ENCODE measurements around the gene NCOA3.

NCOA3 gene

GRCh38 chr20:47679462-47679861 lies 177.8 kb downstream of the NCOA3 start:
- H3K9me3 ChIP-seq (ENCODE audit: low read length), result no peaks in the 10 kb centered on the region
- H3K4me2 ChIP-seq (ENCODE audit: low read length), result no peak overlapping the region
- H3K79me2 ChIP-seq (ENCODE audit: insufficient read depth, low read length), result no peaks in the 10 kb centered on the region
- no peaks in the 10 kb centered on the region for H3F3A ChIP-seq (ENCODE audit: insufficient read depth, low read length)
- no peak overlapping the region for H3K27ac ChIP-seq (ENCODE audit: low read depth, low read length, poor library complexity, severe bottlenecking)
- no peaks in the 10 kb centered on the region for H3K36me3 ChIP-seq (ENCODE audit: insufficient read depth, low read length)
- no peak overlapping the region for H2AFZ ChIP-seq (ENCODE audit: low read length)
- no peak overlapping the region for H3K9ac ChIP-seq (ENCODE audit: low read length)
- H3K9me2 ChIP-seq (ENCODE audit: low read depth, low read length), result no peaks in the 10 kb centered on the region
- H4K20me1 ChIP-seq (ENCODE audit: insufficient read depth, low read length), result no peaks in the 10 kb centered on the region
- no peaks in the 10 kb centered on the region for H3K4me1 ChIP-seq (ENCODE audit: insufficient read depth, low read length, severe bottlenecking)
- no peak overlapping the region for H3K4me3 ChIP-seq (ENCODE audit: low read depth, low read length, poor library complexity, severe bottlenecking)
- TF ChIP-seq EZH2 (IDR thresholded peaks at IDR 0.05; ENCODE audit: borderline replicate concordance, low read length) (no peak), CTCF (IDR thresholded peaks at IDR 0.05; ENCODE audit: low read length) (no peak)
- H3K27me3 ChIP-seq (ENCODE audit: insufficient read depth, low read length), result peaks cover 5% of the 10 kb centered on the region

- no peaks in the 10 kb centered on the region for H3K36me3 ChIP-seq (ENCODE audit: insufficient read depth, low read length)
- TF ChIP-seq EZH2 (IDR thresholded peaks at IDR 0.05; ENCODE audit: borderline replicate concordance, low read length), result no peak
- no peak for TF ChIP-seq CTCF (IDR thresholded peaks at IDR 0.05; ENCODE audit: low read length)
- H3K27me3 ChIP-seq (ENCODE audit: insufficient read depth, low read length), result peaks cover 5% of the 10 kb centered on the region
- H3K4me3 ChIP-seq (ENCODE audit: low read depth, low read length, poor library complexity, severe bottlenecking), result no peak overlapping the region
- no peak overlapping the region for H3K9ac ChIP-seq (ENCODE audit: low read length)
- no peaks in the 10 kb centered on the region for H3K9me3 ChIP-seq (ENCODE audit: low read length)
- H3K4me1 ChIP-seq (ENCODE audit: insufficient read depth, low read length, severe bottlenecking), result no peaks in the 10 kb centered on the region
- H3K9me2 ChIP-seq (ENCODE audit: low read depth, low read length), result no peaks in the 10 kb centered on the region
- H3K79me2 ChIP-seq (ENCODE audit: insufficient read depth, low read length), result no peaks in the 10 kb centered on the region
- H3K4me2 ChIP-seq (ENCODE audit: low read length), result no peak overlapping the region
- no peak overlapping the region for H2AFZ ChIP-seq (ENCODE audit: low read length)
- H3F3A ChIP-seq (ENCODE audit: insufficient read depth, low read length), result no peaks in the 10 kb centered on the region
- no peaks in the 10 kb centered on the region for H4K20me1 ChIP-seq (ENCODE audit: insufficient read depth, low read length)
- H3K27ac ChIP-seq (ENCODE audit: low read depth, low read length, poor library complexity, severe bottlenecking), result no peak overlapping the region
Observed at GRCh38 chr20:47680804-47681529, 179.3 kb downstream of the NCOA3 start.

GRCh38 chr20:47682028-47682783 lies 180.5 kb downstream of the NCOA3 start:
- no peak overlapping the region for H3K4me2 ChIP-seq (ENCODE audit: low read length)
- no peak overlapping the region for H2AFZ ChIP-seq (ENCODE audit: low read length)
- no peaks in the 10 kb centered on the region for H3F3A ChIP-seq (ENCODE audit: insufficient read depth, low read length)
- no peaks in the 10 kb centered on the region for H3K9me2 ChIP-seq (ENCODE audit: low read depth, low read length)
- no peaks in the 10 kb centered on the region for H3K36me3 ChIP-seq (ENCODE audit: insufficient read depth, low read length)
- no peaks in the 10 kb centered on the region for H3K9me3 ChIP-seq (ENCODE audit: low read length)
- no peak for TF ChIP-seq CTCF (IDR thresholded peaks at IDR 0.05; ENCODE audit: low read length)
- TF ChIP-seq EZH2 (IDR thresholded peaks at IDR 0.05; ENCODE audit: borderline replicate concordance, low read length), result no peak
- H3K9ac ChIP-seq (ENCODE audit: low read length), result no peak overlapping the region
- H3K4me1 ChIP-seq (ENCODE audit: insufficient read depth, low read length, severe bottlenecking), result no peaks in the 10 kb centered on the region
- H3K27me3 ChIP-seq (ENCODE audit: insufficient read depth, low read length), result peaks cover 5% of the 10 kb centered on the region
- no peak overlapping the region for H3K4me3 ChIP-seq (ENCODE audit: low read depth, low read length, poor library complexity, severe bottlenecking)
- no peaks in the 10 kb centered on the region for H4K20me1 ChIP-seq (ENCODE audit: insufficient read depth, low read length)
- no peak overlapping the region for H3K27ac ChIP-seq (ENCODE audit: low read depth, low read length, poor library complexity, severe bottlenecking)
- no peaks in the 10 kb centered on the region for H3K79me2 ChIP-seq (ENCODE audit: insufficient read depth, low read length)

All from OCI-LY1 (cell line).